ENCODE measurements around the gene ALDH16A1. TPM values are rescaled to one million over a fixed set of nuclear protein-coding genes. Genes with fewer than 3 reads are reported as not detected.

Gene ALDH16A1
- total and polyA plus RNA-seq, 8 donors = 16.1 to 89.3 (median 20.8) TPM

DNA sequence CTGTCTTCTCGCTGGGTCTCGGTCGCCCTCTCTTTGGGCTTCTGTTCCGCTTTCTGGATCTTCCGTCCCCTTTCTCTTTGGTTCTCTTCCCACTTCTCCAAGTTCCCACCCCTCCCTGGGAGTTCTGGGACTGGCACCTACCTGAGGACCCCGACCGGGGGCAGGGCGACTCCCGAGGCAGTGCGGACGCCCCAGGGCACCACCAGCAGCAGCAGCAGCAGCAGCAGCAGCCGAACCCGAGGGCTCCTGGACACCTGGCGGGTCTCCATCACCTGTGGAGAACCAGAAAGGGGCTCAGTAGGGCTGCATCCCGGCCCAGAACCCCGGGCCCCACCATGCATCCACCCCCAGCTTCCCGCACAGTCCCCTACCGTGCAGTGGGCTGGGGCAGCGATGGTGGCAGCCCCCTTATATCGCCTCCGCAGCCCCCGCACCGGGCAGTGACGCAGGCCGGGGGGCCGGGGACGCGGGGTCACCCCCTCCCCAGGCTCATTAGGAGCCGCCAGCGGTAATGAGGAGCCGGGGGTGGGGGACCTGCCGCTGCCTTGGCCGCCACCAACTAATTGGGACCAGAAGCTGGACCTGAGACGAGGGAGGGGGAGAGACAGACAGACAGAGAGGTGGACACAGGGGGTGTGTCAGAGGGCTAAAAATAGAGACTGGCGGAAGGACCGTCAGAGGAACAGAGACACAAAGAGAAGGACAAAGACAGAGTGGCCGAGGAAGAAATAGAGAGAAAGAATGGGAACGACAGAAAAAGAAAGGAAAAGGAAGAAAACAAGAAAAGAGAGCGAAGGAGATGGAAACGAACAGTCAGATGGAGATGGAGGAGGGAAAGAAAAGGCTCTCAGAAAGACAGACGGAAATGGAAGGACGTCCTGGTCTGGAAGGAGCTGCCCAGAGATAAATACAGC is 29.7 kb upstream of the ALDH16A1 start, which contains the start of gene PTH2:
TSS of gene PTH2 (minus strand) at position 371 of the 914 bp plus-strand sequence. CDS start at position 269, 102 bp downstream.
- peak within 1 kb of the TSS in 1 of 4 donors; percentile 22 for H3K4me3 ChIP-seq
- FAIRE-seq = no peak
- H3K4me1 ChIP-seq = peaks cover 0 to 6% (median 0%) of the 10 kb centered on the region in 3 donors
- intact Hi-C loops (cut with DNase I) = no loop called here
- no peak for DNase-seq
- H3K27me3 ChIP-seq = peaks cover 0 to 47% (median 11%) of the 10 kb centered on the region in 4 donors
- TF ChIP-seq, protein P1, sequence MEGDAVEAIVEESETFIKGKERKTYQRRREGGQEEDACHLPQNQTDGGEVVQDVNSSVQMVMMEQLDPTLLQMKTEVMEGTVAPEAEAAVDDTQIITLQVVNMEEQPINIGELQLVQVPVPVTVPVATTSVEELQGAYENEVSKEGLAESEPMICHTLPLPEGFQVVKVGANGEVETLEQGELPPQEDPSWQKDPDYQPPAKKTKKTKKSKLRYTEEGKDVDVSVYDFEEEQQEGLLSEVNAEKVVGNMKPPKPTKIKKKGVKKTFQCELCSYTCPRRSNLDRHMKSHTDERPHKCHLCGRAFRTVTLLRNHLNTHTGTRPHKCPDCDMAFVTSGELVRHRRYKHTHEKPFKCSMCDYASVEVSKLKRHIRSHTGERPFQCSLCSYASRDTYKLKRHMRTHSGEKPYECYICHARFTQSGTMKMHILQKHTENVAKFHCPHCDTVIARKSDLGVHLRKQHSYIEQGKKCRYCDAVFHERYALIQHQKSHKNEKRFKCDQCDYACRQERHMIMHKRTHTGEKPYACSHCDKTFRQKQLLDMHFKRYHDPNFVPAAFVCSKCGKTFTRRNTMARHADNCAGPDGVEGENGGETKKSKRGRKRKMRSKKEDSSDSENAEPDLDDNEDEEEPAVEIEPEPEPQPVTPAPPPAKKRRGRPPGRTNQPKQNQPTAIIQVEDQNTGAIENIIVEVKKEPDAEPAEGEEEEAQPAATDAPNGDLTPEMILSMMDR (IDR thresholded peaks at IDR 0.05) = no peak
- 10 to 12% methylated on average over 41 to 42 of the region's 42 CpGs for WGBS, 2 donors
- H3K9me3 ChIP-seq = no peaks in the 10 kb centered on the region
- ATAC-seq = no peak
- H3K36me3 ChIP-seq = no peaks in the 10 kb centered on the region
- no peak within 1 kb of the TSS for H3K27ac ChIP-seq

DNA sequence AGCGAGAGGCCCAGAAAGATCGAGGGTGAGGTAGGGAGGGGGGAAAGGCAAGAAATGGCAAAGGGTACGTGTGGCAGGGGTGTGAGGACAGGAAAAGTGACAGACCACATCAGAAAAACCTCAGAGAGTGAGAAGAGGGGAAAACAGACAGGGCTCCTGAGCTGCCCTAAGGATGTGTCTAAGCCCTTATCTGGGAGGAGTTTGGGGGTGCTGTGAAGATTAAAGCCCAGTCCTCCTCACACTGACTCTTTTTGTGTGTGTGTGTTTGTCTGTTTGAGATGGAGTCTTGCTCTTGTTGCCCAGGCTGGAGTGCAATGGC is 29.1 kb upstream of the ALDH16A1 start:
- H3K36me3 ChIP-seq = no peaks in the 10 kb centered on the region
- H3K9me3 ChIP-seq = no peaks in the 10 kb centered on the region
- H3K27ac ChIP-seq = no peak overlapping the region
- DNase-seq = no peak
- H3K4me3 ChIP-seq = no peak overlapping the region
- WGBS, 2 donors = 16 to 18% methylated on average over 3 of the region's 3 CpGs
- H3K4me1 ChIP-seq = peaks cover 0 to 6% (median 0%) of the 10 kb centered on the region in 3 donors
- ATAC-seq = no peak
- peaks cover 0 to 51% (median 11%) of the 10 kb centered on the region in 4 donors for H3K27me3 ChIP-seq
- intact Hi-C loops (cut with DNase I) = no loop called here
- no peak for FAIRE-seq
- TF ChIP-seq, protein P1 (IDR thresholded peaks at IDR 0.05) = no peak

- ATAC-seq (no peak), DNase-seq (no peak), FAIRE-seq (no peak)
- Histone ChIP-seq H3K36me3 (no peaks in the 10 kb centered on the region), H3K4me3 (no peak within 1 kb of the TSS), H3K27me3 (peaks cover 0 to 51% (median 11%) of the 10 kb centered on the region in 4 donors), H3K4me1 (peaks cover 0 to 6% (median 0%) of the 10 kb centered on the region in 3 donors), H3K27ac (no peak within 1 kb of the TSS), H3K9me3 (no peaks in the 10 kb centered on the region)
- intact Hi-C loops (cut with DNase I) = no loop called here
- TF ChIP-seq, protein P1 (IDR thresholded peaks at IDR 0.05) = no peak
- 33 to 40% methylated on average over 7 of the region's 7 CpGs for WGBS, 2 donors
These were observed 27.8 kb upstream of the ALDH16A1 start, which contains the start of gene GFY for GRCh38 chr19:49425178-49425577. Gene GFY, plus strand, starts transcription at chr19:49425388. Its CDS starts 1,043 bp downstream, at chr19:49426431.

DNA sequence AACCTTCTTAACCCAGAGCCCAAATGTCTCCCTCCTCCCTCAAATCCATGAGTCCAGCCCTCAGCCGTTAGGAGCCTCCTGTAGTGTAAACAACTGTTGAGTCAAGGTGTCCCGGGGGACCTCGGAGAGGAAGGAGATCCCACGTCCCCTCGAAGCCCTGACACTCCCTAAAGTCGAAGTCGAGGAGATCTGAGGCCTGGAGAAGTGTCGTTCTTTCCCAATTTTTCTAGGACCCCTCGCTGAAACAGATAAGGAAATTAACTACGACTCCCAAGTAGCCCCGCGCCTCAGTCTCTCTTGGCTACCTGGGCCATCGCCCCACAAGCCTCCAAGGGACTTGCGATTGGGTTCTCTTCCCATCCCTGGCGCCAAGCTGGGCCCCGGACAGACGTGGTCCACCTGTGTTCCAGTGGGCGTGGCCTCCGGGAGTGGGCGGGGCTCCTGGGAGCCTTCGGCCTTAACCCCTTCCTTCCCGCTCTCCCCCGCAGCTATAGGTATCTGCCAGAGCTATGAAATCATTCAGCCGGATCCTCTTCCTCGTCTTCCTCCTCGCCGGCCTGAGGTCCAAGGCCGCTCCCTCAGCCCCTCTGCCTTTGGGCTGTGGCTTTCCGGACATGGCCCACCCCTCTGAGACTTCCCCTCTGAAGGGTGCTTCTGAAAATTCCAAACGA is 27.0 kb upstream of the ALDH16A1 start:
- TF ChIP-seq, protein P1 (IDR thresholded peaks at IDR 0.05) = no peak
- Histone ChIP-seq H3K9me3 (no peaks in the 10 kb centered on the region), H3K4me3 (no peak overlapping the region), H3K4me1 (peaks cover 0 to 6% (median 0%) of the 10 kb centered on the region in 3 donors), H3K27me3 (peaks cover 0 to 55% (median 10%) of the 10 kb centered on the region in 4 donors), H3K36me3 (no peaks in the 10 kb centered on the region), H3K27ac (no peak overlapping the region)
- DNase-seq (peak in 1 of 6 donors; percentile 49), ATAC-seq (no peak), FAIRE-seq (no peak)
- 6% methylated on average over 29 to 30 of the region's 30 CpGs for WGBS, 2 donors
- intact Hi-C loops (cut with DNase I) = no loop called here

Data from pancreas (tissue), 10 donors.